HL-60/S4 treated with phorbol 12-myristate 13-acetate at 8.2 ng/mL for 4 days and 3 days (cell line): ENCODE data around the gene CELF5.

Source experiments
- in situ Hi-C: fragments of 300-500 bp; cut with MboI; formaldehyde crosslinking; loops from 2 replicates; pipeline ENCODE4 v1.15.0; 2022; ENCODE audit warnings: low sequenced_read_pairs

Gene CELF5

GRCh38 chr19:3336680-3337523 lies 112.4 kb downstream of the CELF5 start:
- in situ Hi-C loops, result loop anchor here (25.0 kb wide), 1 partner anchor 100 kb away; no protein-coding TSS in a partner anchor

DNA sequence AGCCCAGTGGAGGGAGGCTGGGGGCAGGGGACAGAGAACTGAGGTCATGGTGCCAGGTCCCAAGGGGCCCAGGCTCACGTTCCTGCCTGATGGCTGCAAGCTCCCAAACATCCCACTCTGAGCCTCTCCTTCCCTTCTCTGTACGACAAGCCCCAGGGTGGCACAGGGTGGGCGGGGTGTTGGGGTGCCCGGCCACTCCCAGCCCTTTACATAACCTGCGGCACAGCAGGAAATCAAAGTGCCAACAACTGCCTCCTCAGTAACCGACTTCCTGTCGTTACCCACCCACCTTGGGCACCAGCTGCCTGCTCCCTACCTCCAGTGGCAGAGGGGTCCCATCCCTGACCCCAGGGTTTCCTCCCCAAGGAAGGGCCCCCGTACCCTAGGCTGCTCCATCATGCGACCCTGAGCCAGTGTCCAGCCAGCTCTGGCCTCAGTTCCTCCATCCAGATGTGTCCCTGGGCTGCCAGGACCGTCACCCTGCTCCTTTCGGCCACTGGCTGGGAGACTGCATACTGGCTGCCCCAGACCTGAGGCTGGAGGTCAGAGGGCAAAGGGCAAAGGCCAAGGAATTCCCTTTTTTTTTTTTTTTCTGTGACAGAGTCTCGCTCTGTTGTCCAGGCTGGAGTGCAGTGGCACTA lies 114.2 kb downstream of the CELF5 start:
- in situ Hi-C loops, result loop anchor here (25.0 kb wide), 1 partner anchor 99 kb away; no protein-coding TSS in a partner anchor

- in situ Hi-C loops, result loop anchor here (25.0 kb wide), 1 partner anchor 97 kb away; no protein-coding TSS in a partner anchor
Measured at GRCh38 chr19:3340340-3340739, 115.9 kb downstream of the CELF5 start.

DNA sequence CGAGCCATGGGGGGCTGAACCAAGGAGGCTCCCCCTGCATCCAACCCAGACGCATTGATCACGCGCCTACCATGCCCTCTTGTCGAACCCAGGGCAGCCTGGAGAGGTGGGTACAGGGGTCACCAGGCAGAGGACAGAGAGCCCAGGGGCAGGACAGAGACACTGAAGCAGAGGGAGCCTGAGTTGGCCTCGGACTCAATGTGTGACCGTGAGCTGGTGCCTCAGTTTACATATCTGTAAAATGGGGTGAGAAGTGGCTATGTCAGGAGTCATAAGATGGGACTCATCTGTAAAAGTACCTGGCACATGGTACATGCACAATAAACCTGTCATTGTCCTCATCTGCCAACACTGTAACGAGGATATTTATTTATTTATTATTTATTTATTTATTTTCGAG lies 117.8 kb downstream of the CELF5 start:
- in situ Hi-C loops, result loop anchor here (25.0 kb wide), 1 partner anchor 95 kb away; no protein-coding TSS in a partner anchor

DNA sequence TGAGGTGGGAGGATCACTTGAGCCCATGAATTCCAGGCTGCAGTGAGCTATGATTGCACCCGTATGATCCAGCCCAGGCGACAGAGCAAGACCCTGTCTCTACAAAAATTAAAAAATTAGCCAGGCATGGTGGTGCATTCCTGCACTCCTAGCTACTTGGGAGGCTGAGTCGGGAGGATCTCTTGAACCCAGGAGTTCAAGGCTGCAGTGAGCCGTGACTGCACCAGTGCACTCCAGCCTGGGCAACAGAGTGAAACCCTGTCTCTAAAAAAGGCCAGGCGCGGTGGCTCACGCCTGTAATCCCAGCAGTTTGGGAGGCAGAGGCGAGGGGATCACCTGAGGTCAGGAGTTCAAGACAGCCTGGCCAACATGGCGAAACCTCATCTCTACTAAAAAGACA lies 118.5 kb downstream of the CELF5 start:
- in situ Hi-C loops, result loop anchor here (25.0 kb wide), 1 partner anchor 94 kb away; no protein-coding TSS in a partner anchor

DNA sequence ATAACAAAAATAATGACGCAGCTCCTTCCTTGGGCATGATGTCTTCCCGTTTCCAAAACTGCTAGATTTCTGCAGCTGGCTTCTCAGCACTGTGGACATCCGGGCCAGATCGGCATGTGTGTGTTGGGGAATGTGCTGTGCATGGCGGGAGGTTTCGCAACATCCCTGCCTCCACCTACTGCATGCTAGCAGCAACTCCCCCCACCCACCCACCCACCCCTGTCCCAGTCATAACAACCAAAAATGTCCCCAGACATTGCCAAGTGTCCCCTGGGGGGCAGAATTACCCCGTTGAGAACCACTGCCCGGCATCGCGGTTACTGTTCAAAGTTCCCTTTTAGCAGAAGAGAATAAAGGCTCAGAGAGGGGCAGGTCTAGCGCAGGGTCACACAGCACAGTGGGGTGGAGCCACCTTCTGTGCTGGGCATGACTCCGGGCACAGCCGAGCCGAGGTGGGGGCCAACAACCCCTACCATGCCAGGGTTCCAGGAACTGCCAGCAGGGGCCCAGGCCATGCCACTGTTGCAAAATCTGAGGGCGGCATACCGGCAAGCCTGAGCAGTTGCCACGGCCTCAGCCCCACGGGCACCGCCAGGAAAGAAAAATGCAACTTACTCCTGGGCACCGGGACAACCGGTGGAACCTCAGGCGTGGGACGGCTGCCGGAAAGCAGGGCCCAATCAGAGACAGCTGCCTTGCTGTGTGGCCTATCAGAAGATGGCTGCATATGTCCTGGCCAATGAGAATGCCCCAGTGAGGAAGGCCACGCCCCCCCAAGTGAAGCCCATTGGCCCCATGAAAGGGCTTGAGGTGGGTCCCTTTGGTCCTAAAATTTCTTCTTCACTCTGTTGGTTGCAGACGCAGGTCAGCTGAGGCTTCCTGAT lies 119.4 kb downstream of the CELF5 start:
- in situ Hi-C loops, result loop anchor here (25.0 kb wide), 1 partner anchor 93 kb away; no protein-coding TSS in a partner anchor

DNA sequence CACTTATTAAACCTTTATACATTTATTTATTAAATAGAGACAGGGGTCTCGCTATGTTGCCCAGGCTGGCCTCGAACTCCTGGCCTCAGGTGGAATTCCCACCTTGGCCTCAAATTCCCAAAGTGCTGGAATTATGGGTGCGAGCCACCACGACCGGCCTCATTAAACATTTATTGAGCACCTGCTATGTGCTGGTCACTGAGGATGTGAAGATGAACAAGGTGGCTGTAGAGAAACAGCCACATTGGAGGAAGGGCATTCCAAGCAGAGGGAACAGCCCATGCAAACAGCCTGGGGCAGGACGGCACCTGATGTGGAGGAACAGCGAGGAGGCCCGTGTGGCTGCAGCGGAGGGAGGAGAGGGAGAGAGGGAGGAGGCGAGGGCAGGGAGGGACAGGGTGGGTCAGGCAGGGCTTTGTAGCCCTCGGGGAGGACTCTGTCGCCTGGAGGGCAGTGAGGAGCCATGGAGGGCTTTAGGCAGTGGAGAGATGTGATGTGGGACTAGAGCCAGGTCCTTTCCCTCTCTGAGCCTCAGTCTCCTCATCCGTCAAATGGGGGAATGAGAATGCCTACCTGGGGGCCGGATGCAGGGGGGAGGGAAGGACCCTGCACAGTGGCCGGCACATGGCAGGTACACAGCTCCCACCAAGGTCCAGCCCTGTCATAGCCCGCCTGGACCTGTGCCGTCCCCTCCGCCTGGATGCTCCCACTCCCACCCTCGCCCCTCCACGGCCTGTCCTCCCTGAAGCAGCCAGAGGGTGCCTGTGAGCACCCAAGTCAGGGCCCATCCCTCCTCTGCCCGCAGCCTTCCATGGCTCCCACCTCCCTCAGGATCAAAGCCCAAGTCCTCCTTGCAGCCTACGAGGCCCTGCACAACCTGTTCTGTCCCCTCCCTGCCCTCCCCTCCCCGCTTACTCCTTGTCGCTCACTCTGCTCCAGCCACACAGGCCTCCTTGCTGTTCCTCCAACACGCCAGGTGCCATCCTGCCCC lies 120.4 kb downstream of the CELF5 start:
- in situ Hi-C loops, result loop anchor here (25.0 kb wide), 1 partner anchor 92 kb away; no protein-coding TSS in a partner anchor

GRCh38 chr19:3345850-3346460 lies 121.5 kb downstream of the CELF5 start:
- in situ Hi-C loops, result loop anchor here (25.0 kb wide), 1 partner anchor 91 kb away; no protein-coding TSS in a partner anchor
